HG03571 (cell line): ENCODE data around the gene NOXA1.

Experiments
- ATAC-seq: cut with Tn5 transposase; IDR thresholded peaks from one replicate; pipeline ENCODE4 v1.9.1; 2021; ENCODE audit not compliant: unreplicated experiment

The NOXA1 gene

GRCh38 chr9:137426018-137426681 lies 3.0 kb downstream of the NOXA1 start:
- ATAC-seq = no peak

DNA sequence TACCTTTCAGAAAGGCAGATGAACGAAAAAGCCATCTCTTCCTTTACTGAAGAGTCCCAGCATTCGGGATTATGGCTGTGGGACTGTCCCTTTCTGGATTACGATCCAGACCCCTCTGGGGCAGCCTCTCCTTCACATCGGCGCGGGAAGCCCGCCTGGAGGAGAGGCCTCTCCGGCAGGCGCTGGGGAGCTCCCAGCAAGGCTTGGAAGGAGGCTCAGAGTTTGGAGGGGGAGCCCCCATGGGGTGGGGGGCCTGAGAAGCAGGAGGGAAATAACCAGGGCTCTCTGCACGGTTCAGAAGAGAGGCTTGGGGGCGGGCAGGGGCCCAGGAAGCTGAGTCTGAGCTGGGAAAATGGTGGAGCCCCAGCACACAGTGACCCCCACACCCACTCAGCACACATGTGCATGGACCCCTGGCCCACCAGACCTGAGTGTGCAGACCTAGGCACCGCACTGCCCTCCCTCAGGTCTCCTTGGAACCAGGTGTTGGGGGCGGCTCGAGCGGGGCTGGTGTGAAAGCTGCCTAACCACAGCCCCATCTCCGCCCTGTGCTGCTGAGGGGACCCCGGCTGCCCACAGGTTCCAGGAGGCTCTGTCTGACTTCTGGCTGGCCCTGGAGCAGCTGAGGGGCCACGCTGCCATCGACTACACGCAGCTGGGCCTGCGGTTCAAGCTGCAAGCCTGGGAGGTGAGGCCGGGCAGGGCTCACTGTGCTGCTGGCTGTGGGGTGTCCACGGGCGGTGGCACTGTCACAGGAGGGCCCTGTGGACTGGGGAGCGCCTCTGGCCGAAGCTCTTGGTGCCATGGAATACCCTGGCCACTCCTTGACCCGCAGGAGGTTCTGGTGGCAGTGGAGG lies 4.5 kb downstream of the NOXA1 start:
- ATAC-seq = no peak

DNA sequence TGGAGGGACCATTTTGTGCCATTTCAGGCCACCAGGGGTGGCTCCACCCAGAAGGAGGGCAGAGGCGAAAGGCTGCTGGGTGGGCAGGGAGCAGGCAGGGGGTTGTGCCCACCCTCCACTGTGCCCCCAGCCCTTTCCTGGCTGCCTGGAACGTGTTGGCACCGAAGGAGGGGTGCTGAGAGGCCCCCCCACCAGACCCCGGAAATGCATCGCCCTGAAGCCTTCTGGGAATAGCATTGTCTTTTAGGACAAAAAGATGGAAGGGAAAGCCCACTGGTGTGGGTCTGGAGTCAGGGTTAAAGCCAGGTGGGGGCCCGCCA lies 5.1 kb downstream of the NOXA1 start:
- no peak for ATAC-seq

DNA sequence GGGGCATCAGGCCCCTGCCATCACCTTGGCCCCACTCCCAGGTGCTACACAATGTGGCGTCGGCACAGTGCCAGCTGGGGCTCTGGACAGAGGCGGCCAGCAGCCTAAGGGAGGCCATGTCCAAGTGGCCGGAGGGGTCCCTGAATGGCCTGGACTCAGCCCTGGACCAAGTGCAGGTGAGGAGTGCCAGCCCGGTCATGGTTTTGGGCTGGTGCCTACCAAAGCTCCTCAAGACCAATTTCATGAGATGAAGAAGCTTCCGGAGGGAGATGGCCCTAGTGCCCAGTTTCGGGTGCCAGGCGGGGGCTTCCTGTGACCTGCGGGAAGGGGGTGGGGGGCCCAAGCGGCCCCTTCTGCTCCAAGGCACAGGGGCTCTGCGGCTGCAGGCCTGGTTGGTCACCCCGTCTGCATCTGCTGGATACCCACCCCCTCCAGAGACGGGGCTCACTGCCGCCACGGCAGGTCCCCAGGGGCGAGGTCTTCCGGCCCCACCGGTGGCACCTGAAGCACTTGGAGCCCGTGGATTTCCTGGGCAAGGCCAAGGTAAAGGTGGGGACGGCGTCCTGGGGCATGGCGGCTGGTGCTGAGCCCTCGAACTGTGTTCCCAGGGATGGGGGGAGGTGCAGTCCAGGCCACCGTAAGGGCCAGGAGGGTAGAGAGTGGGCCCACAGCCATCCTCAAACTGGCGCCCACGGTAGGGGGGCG lies 5.8 kb downstream of the NOXA1 start:
- ATAC-seq = no peak

DNA sequence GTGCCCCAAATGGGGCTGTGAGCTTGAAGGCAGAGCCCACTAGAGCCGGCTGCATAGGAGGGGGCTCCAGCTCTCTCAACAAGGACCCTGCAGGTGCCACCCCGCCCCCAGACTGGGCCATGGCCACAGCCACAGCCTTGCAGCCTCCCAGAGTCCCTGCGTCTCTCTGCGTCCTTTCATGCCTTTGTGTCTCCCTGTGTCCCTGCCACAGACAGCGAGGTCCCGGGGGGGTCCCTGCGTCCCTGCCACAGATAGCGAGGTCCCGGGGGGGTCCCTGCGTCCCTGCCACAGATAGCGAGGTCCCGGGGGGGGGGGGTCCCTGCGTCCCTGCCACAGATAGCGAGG lies 6.3 kb downstream of the NOXA1 start:
- ATAC-seq = no peak

GRCh38 chr9:137429974-137430722 lies 7.0 kb downstream of the NOXA1 start:
- no peak for ATAC-seq

DNA sequence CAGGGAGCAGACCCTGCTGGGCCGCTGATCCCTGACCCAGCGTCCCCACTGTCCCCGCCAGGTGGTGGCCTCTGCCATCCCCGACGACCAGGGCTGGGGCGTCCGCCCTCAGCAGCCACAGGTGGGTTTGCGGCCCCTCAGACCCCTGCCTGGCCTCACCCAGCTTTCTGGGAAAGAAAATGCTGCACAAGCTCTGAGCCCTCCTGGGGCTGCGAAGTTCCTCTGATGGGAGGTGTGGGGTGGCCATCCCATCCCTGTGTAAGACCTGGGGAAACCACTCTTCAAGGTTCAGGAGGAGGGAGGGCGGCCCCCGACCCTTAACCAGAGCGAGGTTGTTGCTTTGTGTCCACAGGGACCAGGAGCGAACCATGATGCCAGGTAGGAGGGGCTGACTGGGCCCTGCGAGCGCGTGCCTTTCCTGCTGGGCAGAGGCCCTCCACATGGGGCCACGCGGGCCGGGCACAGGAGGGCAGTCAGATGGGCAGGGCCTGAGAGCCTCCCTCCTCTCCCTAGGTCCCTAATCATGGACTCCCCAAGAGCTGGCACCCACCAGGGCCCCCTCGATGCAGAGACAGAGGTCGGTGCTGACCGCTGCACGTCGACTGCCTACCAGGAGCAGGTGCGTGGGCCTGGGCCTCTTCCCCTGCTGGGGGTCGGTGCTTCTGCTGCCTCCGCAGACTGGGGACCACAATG lies 7.7 kb downstream of the NOXA1 start:
- no peak for ATAC-seq

DNA sequence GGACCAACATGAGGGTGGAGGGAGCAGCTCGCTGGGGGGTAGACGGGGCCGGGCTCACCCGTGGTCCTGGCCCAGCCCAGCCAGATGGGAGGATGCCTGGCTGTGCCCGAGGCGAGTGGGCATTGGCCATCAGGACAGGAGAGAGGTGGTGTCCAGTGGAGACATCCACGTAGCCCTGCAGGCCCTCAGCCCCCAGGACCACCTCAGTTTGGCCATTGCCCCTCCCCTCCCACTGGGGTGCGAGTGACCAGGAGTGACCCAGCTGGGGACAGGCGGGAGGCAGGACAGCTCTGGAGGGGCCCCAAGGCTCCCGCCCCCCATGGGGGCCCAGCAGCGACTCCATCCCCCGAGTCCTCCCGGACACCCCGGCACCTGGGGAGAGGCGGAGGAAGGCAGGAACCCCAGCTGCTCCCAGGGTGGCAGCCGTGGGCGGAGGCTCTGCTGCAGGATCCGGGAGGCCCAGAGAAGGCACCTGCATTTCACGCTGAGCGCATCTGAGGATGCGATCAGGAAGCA lies 8.3 kb downstream of the NOXA1 start:
- ATAC-seq = no peak

DNA sequence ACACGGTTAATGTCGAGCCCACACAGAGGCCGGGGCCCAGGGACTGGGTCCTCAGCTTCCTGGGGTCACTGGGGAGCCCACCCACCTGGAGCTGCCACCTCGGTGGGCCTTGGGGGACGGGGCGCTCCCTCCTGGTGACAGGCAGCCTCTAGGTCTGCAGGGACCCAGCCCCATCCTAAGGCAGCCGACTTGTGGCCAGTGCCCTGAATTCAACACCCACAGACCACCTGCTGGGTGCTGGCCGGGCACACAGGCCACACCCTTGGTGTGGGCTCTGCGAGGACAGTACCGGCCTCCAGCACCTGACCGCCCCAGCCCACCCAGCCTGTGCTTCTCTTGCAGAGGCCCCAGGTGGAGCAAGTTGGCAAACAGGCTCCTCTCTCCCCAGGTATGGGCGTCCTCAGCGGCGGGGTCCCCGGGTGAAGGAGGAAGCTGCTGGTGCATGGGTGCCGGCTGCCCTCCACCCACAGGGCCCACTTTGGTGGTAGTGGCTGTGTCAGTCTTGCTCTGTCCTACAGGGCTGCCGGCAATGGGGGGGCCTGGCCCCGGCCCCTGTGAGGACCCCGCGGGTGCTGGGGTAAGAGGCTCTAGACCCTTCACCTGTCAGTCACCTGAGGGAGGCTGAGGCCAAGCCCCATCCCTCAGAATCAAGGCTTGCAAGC lies 9.6 kb downstream of the NOXA1 start:
- ATAC-seq = no peak

DNA sequence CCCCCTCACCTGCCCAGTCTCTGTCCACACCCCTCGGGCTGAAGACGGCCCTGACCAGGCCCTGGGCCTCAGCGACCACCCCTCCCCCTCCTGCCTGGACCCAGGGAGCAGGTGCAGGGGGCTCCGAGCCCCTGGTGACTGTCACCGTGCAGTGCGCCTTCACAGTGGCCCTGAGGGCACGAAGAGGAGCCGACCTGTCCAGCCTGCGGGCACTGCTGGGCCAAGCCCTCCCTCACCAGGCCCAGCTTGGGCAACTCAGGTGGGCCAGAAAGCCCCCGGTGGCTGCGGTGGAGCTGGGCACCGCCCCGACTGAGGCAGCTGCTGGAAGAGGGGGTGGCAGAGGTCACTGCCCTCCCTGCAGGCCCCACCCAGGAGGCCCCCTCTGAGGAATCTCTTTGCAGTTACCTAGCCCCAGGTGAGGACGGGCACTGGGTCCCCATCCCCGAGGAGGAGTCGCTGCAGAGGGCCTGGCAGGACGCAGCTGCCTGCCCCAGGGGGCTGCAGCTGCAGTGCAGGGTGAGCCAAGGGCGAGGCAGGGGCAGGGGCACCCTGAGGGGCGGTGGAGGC lies 10.2 kb downstream of the NOXA1 start:
- no peak for ATAC-seq

- no peak for ATAC-seq
Observed at GRCh38 chr9:137433916-137434431, 10.8 kb downstream of the NOXA1 start.

- no peak for ATAC-seq
Observed at GRCh38 chr9:137434498-137435380, 11.5 kb downstream of the NOXA1 start.

GRCh38 chr9:137435381-137435891 lies 12.2 kb downstream of the NOXA1 start:
- ATAC-seq = no peak

DNA sequence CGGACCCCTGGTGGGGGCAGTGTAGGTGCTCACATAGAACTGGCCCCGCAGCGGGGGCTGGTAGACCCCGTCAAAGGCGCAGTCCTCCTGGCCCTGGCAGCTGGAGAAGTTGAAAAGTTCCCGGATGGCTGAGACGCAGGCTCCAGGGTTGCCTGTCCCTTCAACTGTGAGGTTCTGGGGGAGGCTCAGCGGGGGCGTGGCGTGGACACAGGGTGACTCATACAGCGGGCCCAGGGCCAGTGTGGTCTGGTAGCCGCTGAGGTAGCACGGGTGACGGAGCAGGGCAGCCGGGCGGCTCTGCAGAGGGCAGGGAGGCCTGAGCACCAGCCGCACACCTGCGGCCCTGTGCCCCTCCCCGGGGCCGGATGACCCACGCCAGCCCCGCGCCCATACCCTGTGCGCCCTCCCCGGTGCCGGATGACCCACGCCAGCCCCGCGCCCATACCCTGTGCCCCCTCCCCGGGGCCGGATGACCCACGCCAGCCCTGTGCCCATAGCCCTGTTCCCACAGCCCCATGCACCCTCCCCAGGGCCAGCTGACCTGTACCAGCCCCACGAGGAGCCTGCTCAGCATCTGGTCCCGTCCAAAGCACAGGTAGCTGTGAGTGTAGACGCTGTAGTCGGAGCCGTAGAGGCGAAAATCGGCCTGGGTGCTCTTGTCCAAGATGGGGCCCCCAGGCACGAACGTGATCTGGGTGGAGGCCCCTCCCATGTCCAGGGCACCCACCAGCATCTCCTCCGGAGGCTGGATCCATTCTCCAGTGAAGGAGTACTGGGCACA lies 13.0 kb downstream of the NOXA1 start:
- no peak for ATAC-seq

GRCh38 chr9:137436761-137437600 lies 13.8 kb downstream of the NOXA1 start:
- ATAC-seq = no peak

- no peak for ATAC-seq
Observed at GRCh38 chr9:137437691-137438590, 14.7 kb downstream of the NOXA1 start.
